Mesenchymal stem cell (in vitro differentiated cells and primary cell): ENCODE data around the gene ZNF354B.

Source experiments
- DNase-seq: peaks from one replicate; pipeline ENCODE4 v3.0.0-alpha.2; 2013
- H2AFZ ChIP-seq: one replicate; pipeline ENCODE4 v1.6.1; 2013; ENCODE audit warnings: low read depth, mild to moderate bottlenecking, control low read depth, inconsistent platforms, low read length, moderate library complexity
- H2AK5ac ChIP-seq: 2 replicates; pipeline ENCODE4 v1.6.1; 2013; ENCODE audit warnings: low read length, moderate library complexity, mild to moderate bottlenecking, inconsistent platforms; ENCODE audit not compliant: severe bottlenecking
- H2BK120ac ChIP-seq: one replicate; pipeline ENCODE4 v1.6.1; 2013; ENCODE audit warnings: low read depth, mild to moderate bottlenecking, inconsistent platforms, low read length, moderate library complexity
- H2BK12ac ChIP-seq, 2 experiments: one replicate each; pipeline ENCODE4 v1.6.1; 2013; ENCODE audit warnings: inconsistent platforms in 2 of 2, low read length in 2 of 2, mild to moderate bottlenecking in 2 of 2, moderate library complexity in 2 of 2, control low read depth in 1 of 2
- H2BK15ac ChIP-seq: one replicate; pipeline ENCODE4 v1.6.1; 2013; ENCODE audit warnings: mild to moderate bottlenecking, low read depth, inconsistent platforms; ENCODE audit not compliant: poor library complexity, severe bottlenecking
- H2BK5ac ChIP-seq: 2 replicates; pipeline ENCODE4 v1.6.1; 2013; ENCODE audit warnings: low read depth, mild to moderate bottlenecking, low read length, control low read depth, inconsistent platforms; ENCODE audit not compliant: poor library complexity, severe bottlenecking
- H3K14ac ChIP-seq, 2 experiments: one replicate each; pipeline ENCODE4 v1.6.1; 2013; ENCODE audit warnings: inconsistent platforms in 2 of 2, low read length in 2 of 2, control low read depth in 1 of 2, mild to moderate bottlenecking in 1 of 2, moderate library complexity in 1 of 2
- H3K18ac ChIP-seq, 2 experiments: one replicate each; pipeline ENCODE4 v1.6.1; 2013; ENCODE audit warnings: inconsistent platforms in 2 of 2, low read length in 2 of 2, control low read depth in 1 of 2, low read depth in 1 of 2, mild to moderate bottlenecking in 1 of 2
- H3K23ac ChIP-seq, 2 experiments: one replicate each; pipeline ENCODE4 v1.6.1; 2013; ENCODE audit warnings: inconsistent platforms in 2 of 2, low read length in 2 of 2, mild to moderate bottlenecking in 2 of 2, moderate library complexity in 2 of 2, control low read depth in 1 of 2
- H3K27ac ChIP-seq: 2 replicates; pipeline ENCODE4 v1.5.1; 2013; ENCODE audit warnings: mild to moderate bottlenecking, moderate library complexity, low read length, control low read depth, inconsistent platforms; ENCODE audit not compliant: poor library complexity, severe bottlenecking
- H3K27me3 ChIP-seq, 2 experiments: 2 replicates each; pipeline versions ENCODE4 v1.6.1 to v1.7.0; 2013; ENCODE audit warnings: low read length in 2 of 2, mild to moderate bottlenecking in 2 of 2, moderate library complexity in 2 of 2, control low read depth in 1 of 2, inconsistent platforms in 1 of 2; ENCODE audit not compliant: control insufficient read depth in 1 of 2, insufficient read depth in 1 of 2
- H3K36me3 ChIP-seq, 2 experiments: 2 replicates each; pipeline versions ENCODE4 v1.6.1 to v1.7.0; 2013; ENCODE audit warnings: low read length in 2 of 2, control low read depth in 1 of 2, inconsistent platforms in 1 of 2, low read depth in 1 of 2, mild to moderate bottlenecking in 1 of 2; ENCODE audit not compliant: insufficient read depth in 2 of 2, control insufficient read depth in 1 of 2
- H3K4ac ChIP-seq, 2 experiments: one replicate each; pipeline ENCODE4 v1.6.1; 2013; ENCODE audit warnings: inconsistent platforms in 2 of 2, low read length in 2 of 2, mild to moderate bottlenecking in 2 of 2, moderate library complexity in 2 of 2, control low read depth in 1 of 2, low read depth in 1 of 2
- H3K4me1 ChIP-seq: 2 replicates; pipeline ENCODE4 v1.6.1; 2013; ENCODE audit warnings: low read depth, low read length, control low read depth; ENCODE audit not compliant: control insufficient read depth, insufficient read depth
- H3K4me2 ChIP-seq: 2 replicates; pipeline ENCODE4 v1.6.1; 2013; ENCODE audit warnings: low read length, mild to moderate bottlenecking, inconsistent platforms; ENCODE audit not compliant: poor library complexity, severe bottlenecking
- H3K4me3 ChIP-seq, 2 experiments: 2 replicates each; pipeline versions ENCODE4 v1.5.1 to v1.7.0; 2013; ENCODE audit warnings: low read length in 2 of 2, mild to moderate bottlenecking in 2 of 2, control low read depth in 1 of 2, low read depth in 1 of 2; ENCODE audit not compliant: insufficient read depth in 1 of 2
- H3K79me1 ChIP-seq: replicated peaks from 2 replicates; pipeline ENCODE4 v1.6.1; 2013; ENCODE audit warnings: mild to moderate bottlenecking, control low read depth, low read length, inconsistent platforms; ENCODE audit not compliant: poor library complexity, severe bottlenecking
- H3K9ac ChIP-seq: 2 replicates; pipeline ENCODE4 v1.7.0; 2013; ENCODE audit warnings: mild to moderate bottlenecking, low read length, moderate library complexity
- H3K9me3 ChIP-seq: 2 replicates; pipeline ENCODE4 v1.7.0; 2013; ENCODE audit warnings: mild to moderate bottlenecking, low read length; ENCODE audit not compliant: control insufficient read depth
- H4K8ac ChIP-seq: one replicate; pipeline ENCODE4 v1.6.1; 2013; ENCODE audit warnings: inconsistent platforms, mild to moderate bottlenecking, low read length, moderate library complexity
- H4K91ac ChIP-seq: one replicate; pipeline ENCODE4 v1.6.1; 2013; ENCODE audit warnings: mild to moderate bottlenecking, low read length, inconsistent platforms
- WGBS: methylation state at CpG from one replicate; pipeline ENCODE4 v1.1.7; 2013; ENCODE audit warnings: mixed read lengths; 5-methylcytosine and 5-hydroxymethylcytosine counted together

Gene ZNF354B

DNA sequence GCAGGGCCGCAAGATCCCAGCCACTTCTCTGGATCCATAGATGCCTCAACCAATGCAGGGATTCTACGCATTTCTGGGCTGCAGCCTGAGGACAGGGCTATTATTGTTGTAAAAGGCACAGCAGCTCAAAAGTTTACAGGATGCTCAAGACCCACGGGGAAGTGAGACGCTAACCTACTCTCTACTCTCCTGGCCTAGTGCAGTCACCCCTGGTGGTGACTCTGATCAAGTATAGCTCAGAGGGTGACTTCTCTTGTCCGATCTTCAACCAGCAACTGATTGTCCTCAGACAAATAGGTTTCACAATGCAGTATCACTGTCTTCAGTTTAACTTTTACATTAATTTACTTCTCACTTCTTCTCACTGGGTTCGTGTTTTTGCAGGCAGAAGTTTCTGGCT lies 34.3 kb upstream of the ZNF354B start:
- H3K18ac ChIP-seq, result no peak overlapping the region
- H3K27ac ChIP-seq, result no peak overlapping the region
- peaks cover 12% of the 10 kb centered on the region for H3K9me3 ChIP-seq
- H4K91ac ChIP-seq, result no peak overlapping the region
- H3K4me3 ChIP-seq, result no peak overlapping the region
- H2BK15ac ChIP-seq, result no peak overlapping the region
- no peak overlapping the region for H2BK12ac ChIP-seq
- no peak overlapping the region for H2BK120ac ChIP-seq
- 80% methylated on average over 5 of the region's 6 CpGs for WGBS
- no peak overlapping the region for H3K14ac ChIP-seq
- no peak overlapping the region for H3K4ac ChIP-seq
- no peak overlapping the region for H3K23ac ChIP-seq
- H2AK5ac ChIP-seq, result no peak overlapping the region
- no peaks in the 10 kb centered on the region for H3K4me1 ChIP-seq
- no peak overlapping the region for H3K4me2 ChIP-seq
- H2BK5ac ChIP-seq, result no peak overlapping the region
- H3K27me3 ChIP-seq, result no peaks in the 10 kb centered on the region
- H3K79me1 ChIP-seq, result no peaks in the 10 kb centered on the region
- H3K9ac ChIP-seq, result no peak overlapping the region
- no peak overlapping the region for H2AFZ ChIP-seq
- H3K36me3 ChIP-seq, result no peaks in the 10 kb centered on the region
- no peak for DNase-seq
- H4K8ac ChIP-seq, result no peak overlapping the region

DNA sequence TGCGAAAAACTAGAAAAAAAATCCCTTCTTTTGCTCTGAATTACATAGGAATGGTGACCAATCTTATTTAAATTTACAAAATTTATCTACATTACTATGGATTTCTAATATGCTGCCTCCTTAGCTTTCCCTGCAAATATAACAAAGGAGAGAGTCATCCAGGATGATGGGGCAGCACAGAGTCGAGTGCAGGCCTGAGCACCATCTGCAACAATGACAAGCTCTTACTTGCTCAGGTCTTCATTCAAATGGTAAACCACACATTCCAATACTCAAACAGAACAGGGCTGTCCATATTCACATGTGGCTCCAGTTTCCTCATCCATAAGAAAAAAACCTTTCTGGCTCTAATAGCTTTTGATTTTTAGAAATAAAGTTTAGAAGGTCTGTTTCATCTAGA lies 33.5 kb upstream of the ZNF354B start:
- Histone ChIP-seq H3K36me3 (no peaks in the 10 kb centered on the region), H3K79me1 (no peaks in the 10 kb centered on the region), H4K8ac (no peak overlapping the region), H2BK15ac (no peak overlapping the region), H3K4ac (no peak overlapping the region), H2BK12ac (no peak overlapping the region), H2BK5ac (no peak overlapping the region), H3K27me3 (no peaks in the 10 kb centered on the region), H3K14ac (no peak overlapping the region), H3K4me2 (no peak overlapping the region), H4K91ac (no peak overlapping the region), H3K27ac (no peak overlapping the region), H3K4me1 (no peaks in the 10 kb centered on the region), H2AFZ (no peak overlapping the region), H3K18ac (no peak overlapping the region), H3K4me3 (no peak overlapping the region), H2BK120ac (no peak overlapping the region), H3K9me3 (peaks cover 12% of the 10 kb centered on the region), H3K23ac (no peak overlapping the region), H3K9ac (no peak overlapping the region), H2AK5ac (no peak overlapping the region)
- 62% methylated on average over 1 of the region's 2 CpGs for WGBS
- no peak for DNase-seq

DNA sequence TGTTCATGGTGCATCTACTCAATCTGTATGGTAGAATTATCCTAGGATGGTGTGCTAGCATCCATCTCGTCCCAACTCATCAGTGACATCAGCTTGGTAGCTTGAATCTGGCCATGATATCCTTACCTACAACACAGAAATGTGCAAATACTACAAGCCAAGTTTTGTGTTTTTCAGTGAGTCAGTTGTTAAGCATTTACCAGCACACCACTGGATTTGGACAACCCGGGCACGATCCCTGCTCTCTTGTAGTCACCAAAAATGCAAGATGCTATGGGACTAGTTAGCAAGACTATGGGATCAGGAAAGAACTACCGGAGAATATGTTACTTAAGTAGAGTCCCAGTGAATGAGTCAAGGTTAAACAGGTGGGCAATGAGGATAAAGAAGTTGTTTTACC lies 32.1 kb upstream of the ZNF354B start:
- H3K36me3 ChIP-seq, result no peaks in the 10 kb centered on the region
- no peak overlapping the region for H3K4me2 ChIP-seq
- peaks cover 12% of the 10 kb centered on the region for H3K9me3 ChIP-seq
- H4K91ac ChIP-seq, result no peak overlapping the region
- H3K14ac ChIP-seq, result no peak overlapping the region
- no peak overlapping the region for H3K4ac ChIP-seq
- no peak overlapping the region for H3K18ac ChIP-seq
- DNase-seq, result no peak
- H3K79me1 ChIP-seq, result no peaks in the 10 kb centered on the region
- H3K4me1 ChIP-seq, result no peaks in the 10 kb centered on the region
- no peak overlapping the region for H3K4me3 ChIP-seq
- H2BK120ac ChIP-seq, result no peak overlapping the region
- H2BK5ac ChIP-seq, result no peak overlapping the region
- no peak overlapping the region for H2AFZ ChIP-seq
- H2BK15ac ChIP-seq, result no peak overlapping the region
- no peaks in the 10 kb centered on the region for H3K27me3 ChIP-seq
- no peak overlapping the region for H4K8ac ChIP-seq
- H2AK5ac ChIP-seq, result no peak overlapping the region
- no peak overlapping the region for H3K23ac ChIP-seq
- WGBS, result 52% methylated on average over 4 of the region's 4 CpGs
- H2BK12ac ChIP-seq, result no peak overlapping the region
- no peak overlapping the region for H3K9ac ChIP-seq
- H3K27ac ChIP-seq, result no peak overlapping the region

GRCh38 chr5:178831049-178831448 lies 28.7 kb upstream of the ZNF354B start:
- H3K4me3 ChIP-seq, result no peak overlapping the region
- no peak overlapping the region for H3K23ac ChIP-seq
- no peak overlapping the region for H3K27ac ChIP-seq
- H2BK12ac ChIP-seq, result no peak overlapping the region
- no peak overlapping the region for H2AFZ ChIP-seq
- no peaks in the 10 kb centered on the region for H3K27me3 ChIP-seq
- H3K4ac ChIP-seq, result no peak overlapping the region
- no peak overlapping the region for H2BK120ac ChIP-seq
- 83% methylated on average over 10 of the region's 10 CpGs for WGBS
- H2BK15ac ChIP-seq, result no peak overlapping the region
- H4K8ac ChIP-seq, result no peak overlapping the region
- no peak for DNase-seq
- no peak overlapping the region for H2BK5ac ChIP-seq
- no peak overlapping the region for H3K9ac ChIP-seq
- no peak overlapping the region for H3K4me2 ChIP-seq
- H3K9me3 ChIP-seq, result peaks cover 8% of the 10 kb centered on the region
- no peak overlapping the region for H3K18ac ChIP-seq
- no peak overlapping the region for H2AK5ac ChIP-seq
- no peaks in the 10 kb centered on the region for H3K4me1 ChIP-seq
- no peaks in the 10 kb centered on the region for H3K36me3 ChIP-seq
- H3K79me1 ChIP-seq, result no peaks in the 10 kb centered on the region
- no peak overlapping the region for H3K14ac ChIP-seq
- H4K91ac ChIP-seq, result no peak overlapping the region
